SK-N-MC (cell line): ENCODE results near the gene SPIN1.

Experiments
- EZH2 ChIP-seq: fragments of 200-600 bp; sonication (generic); IDR thresholded peaks from one replicate; pipeline ENCODE4 v1.6.1; 2017; ENCODE audit warnings: antibody characterized with exemption
- POLR2AphosphoS5 ChIP-seq: IDR thresholded peaks from 2 replicates; pipeline ENCODE4 v1.6.1; 2012; ENCODE audit warnings: mild to moderate bottlenecking, low read depth, low read length, borderline replicate concordance

- no peak for TF ChIP-seq POLR2AphosphoS5
- no peak for TF ChIP-seq EZH2
These were observed 17.9 kb upstream of the SPIN1 start for GRCh38 chr9:88370346-88370745.
